Coronary artery (tissue), 2 donors: ENCODE data around the gene CH25H.

ENCODE experiments used
- DNase-seq: peaks from one replicate; pipeline ENCODE4 v3.0.0-alpha.2; 2017; ENCODE audit warnings: low spot score
- H3K27ac ChIP-seq, 2 donors: fragments of 200-600 bp; sonication (generic); one replicate each; pipeline ENCODE4 v1.5.1; 2016 to 2019
- H3K4me3 ChIP-seq: fragments of 200-600 bp; sonication (generic); 2 replicates; pipeline ENCODE4 v1.5.1; 2016; ENCODE audit warnings: mild to moderate bottlenecking, moderate library complexity
- CTCF ChIP-seq: fragments of 200-600 bp; sonication (generic); IDR thresholded peaks from one replicate; pipeline ENCODE4 v1.5.1; 2019; ENCODE audit warnings: antibody characterized with exemption

The CH25H gene

GRCh38 chr10:89240519-89240918, 33.4 kb upstream of the CH25H start:
- DNase-seq = no peak
- H3K4me3 ChIP-seq = no peak overlapping the region
- H3K27ac ChIP-seq = no peak overlapping the region
- TF ChIP-seq CTCF = no peak

GRCh38 chr10:89238956-89239644, 32.0 kb upstream of the CH25H start:
- no peak for TF ChIP-seq CTCF

GRCh38 chr10:89237849-89238248, 30.7 kb upstream of the CH25H start:
- no peak for TF ChIP-seq CTCF
- Histone ChIP-seq H3K4me3 (no peak overlapping the region), H3K27ac (no peak overlapping the region)
- DNase-seq = no peak

More at GRCh38 chr10:89238956-89239644, 32.0 kb upstream of the CH25H start:
- H3K27ac ChIP-seq = no peak overlapping the region
- DNase-seq = no peak
- no peak overlapping the region for H3K4me3 ChIP-seq

GRCh38 chr10:89236226-89236797, 29.2 kb upstream of the CH25H start:
- no peak overlapping the region for H3K27ac ChIP-seq

GRCh38 chr10:89235073-89235798, 28.1 kb upstream of the CH25H start:
- Histone ChIP-seq H3K27ac (peak overlapping the region in 1 of 2 donors; percentile 52), H3K4me3 (no peak overlapping the region)
- TF ChIP-seq CTCF = no peak
- DNase-seq = peak; percentile 74

More at GRCh38 chr10:89236226-89236797, 29.2 kb upstream of the CH25H start:
- no peak overlapping the region for H3K4me3 ChIP-seq
- DNase-seq = no peak
- no peak for TF ChIP-seq CTCF

GRCh38 chr10:89233033-89233432, 25.9 kb upstream of the CH25H start:
- no peak for DNase-seq
- Histone ChIP-seq H3K27ac (no peak overlapping the region), H3K4me3 (no peak overlapping the region)
- no peak for TF ChIP-seq CTCF
